Psoas muscle (tissue), 8 donors: ENCODE measurements around the gene TIPARP. TPM values are rescaled to one million over a fixed set of nuclear protein-coding genes. Genes with fewer than 3 reads are reported as not detected.

Experiments
- ATAC-seq, 4 donors: fragments of 200-7000 bp; cut with Tn5 transposase; one replicate each; pipeline ENCODE4 v1.9.1; 2020; ENCODE audit warnings: moderate library complexity in 3 of 4, mild to moderate bottlenecking in 2 of 4
- DNase-seq, 2 donors: peaks; one replicate each; pipeline ENCODE4 v3.0.0-alpha.2; 2020
- H3K27ac ChIP-seq: fragments of 200-600 bp; one replicate; pipeline ENCODE4 v1.8.0; 2022
- H3K27me3 ChIP-seq, 3 donors: fragments of 200-600 bp in 1 of 3; one replicate each; pipeline versions ENCODE4 v1.6.1 to v1.8.0; 2013 to 2022; ENCODE audit warnings: low read length in 2 of 3, mild to moderate bottlenecking in 2 of 3, moderate library complexity in 1 of 3; ENCODE audit not compliant: insufficient read depth in 3 of 3
- H3K36me3 ChIP-seq, 2 donors: fragments of 200-600 bp in 1 of 2; one replicate each; pipeline versions ENCODE4 v1.6.1 to v1.8.0; 2013 to 2022; ENCODE audit warnings: low read depth in 1 of 2, mild to moderate bottlenecking in 1 of 2, moderate library complexity in 1 of 2; ENCODE audit not compliant: insufficient read depth in 1 of 2
- H3K4me1 ChIP-seq: fragments of 200-600 bp; one replicate; pipeline ENCODE4 v1.8.0; 2022
- H3K4me3 ChIP-seq: fragments of 200-600 bp; one replicate; pipeline ENCODE4 v1.8.0; 2022; ENCODE audit warnings: mild to moderate bottlenecking
- H3K9me3 ChIP-seq: fragments of 200-600 bp; one replicate; pipeline ENCODE4 v1.8.0; 2022
- WGBS, 3 donors: extraction: QIAGEN DNeasy Blood & Tissue Kit; methylation state at CpG; one replicate each; pipeline versions ENCODE4 v1.1.6 to v1.1.7; 2013; 5-methylcytosine and 5-hydroxymethylcytosine counted together
- intact Hi-C, 2 donors: fragments of 100-400 bp; cut with DNase I; formaldehyde crosslinking; loops; one replicate each; pipeline versions ENCODE4 v1.11.0 to v1.14.2; 2022
- polyA plus RNA-seq, 3 donors: library from polyadenylated mRNA; stranded (reverse); fragments of 200-250 nt; gene quantifications; one replicate each; pipeline ENCODE4 v1.2.3, GENCODE V29; 2013
- total RNA-seq, 4 donors: library from RNA; stranded (reverse); fragmentation: NEBNext Ultra II Directional in 2 of 4; extraction: Animal tissue kit (Norgen Biotek cat#: 25700) in 2 of 4; gene quantifications; one replicate each; pipeline versions ENCODE4 v1.2.1 to v1.2.4, GENCODE V29; 2021 to 2023
- TF ChIP-seq, protein P1 (sequence below): fragments of 200-600 bp; IDR thresholded peaks from one replicate; pipeline ENCODE4 v1.8.0; 2022; ENCODE audit warnings: antibody characterized with exemption
- donor health status: healthy with polysubstance abuse.
- donor health status: DM: no; HTN: no; CAD: no; lungs with moderate emphysema.
- donor health status: Bipolar disorder and iron deficiency.
- donor health status: healthy.
- donor health status: DM: yes; HTN: yes; CAD: no.
- donor health status: DM: no; HTN: no; CAD: no.
- donor health status: DM: no; HTN: no; CAD: no.
- donor health status: DM: yes; HTN: yes; CAD: no.

Gene TIPARP
- total and polyA plus RNA-seq, 7 donors, result 9.4 to 22.3 (median 15.0) TPM

DNA sequence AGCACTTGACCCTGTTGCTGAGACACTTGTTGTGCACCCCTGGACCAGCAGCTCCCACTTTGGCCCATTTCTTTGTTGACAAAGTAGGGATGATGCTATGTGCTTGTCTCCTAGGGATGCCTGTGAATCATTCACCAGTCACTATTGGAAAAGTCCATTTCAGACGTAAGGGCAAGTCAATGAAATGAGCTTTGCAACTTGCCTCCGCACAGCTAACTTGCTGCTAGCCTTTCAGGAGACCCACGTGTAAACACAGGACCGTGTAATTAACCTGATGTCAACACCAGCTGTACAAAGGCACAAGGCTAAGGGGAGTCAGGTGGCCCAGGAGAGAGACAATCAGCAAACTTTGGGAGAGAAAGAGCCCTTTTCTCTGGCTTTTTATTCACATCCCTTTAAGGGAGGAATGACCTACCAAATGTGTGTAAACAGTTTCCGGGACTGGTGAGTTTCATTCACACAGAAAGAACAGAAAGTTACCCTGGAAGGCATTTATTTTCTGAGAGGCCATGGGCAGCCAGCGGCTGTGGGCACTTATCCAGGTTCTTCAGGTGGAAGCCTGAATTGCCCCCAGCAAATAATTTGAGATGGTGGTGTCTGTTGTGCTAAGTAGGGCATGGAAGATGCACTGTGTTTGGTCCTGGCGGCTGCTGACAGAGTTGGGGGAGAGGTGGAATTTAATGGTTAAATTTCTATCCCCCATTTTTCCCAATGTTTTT, 54.0 kb downstream of the TIPARP start:
- Histone ChIP-seq H3K4me1 (no peaks in the 10 kb centered on the region), H3K9me3 (no peaks in the 10 kb centered on the region), H3K27ac (no peak overlapping the region), H3K36me3 (no peaks in the 10 kb centered on the region), H3K27me3 (no peaks in the 10 kb centered on the region), H3K4me3 (no peak overlapping the region)
- WGBS, 3 donors, result 58 to 70% (median 60%) methylated on average over 7 of the region's 7 CpGs
- TF ChIP-seq, protein P1, sequence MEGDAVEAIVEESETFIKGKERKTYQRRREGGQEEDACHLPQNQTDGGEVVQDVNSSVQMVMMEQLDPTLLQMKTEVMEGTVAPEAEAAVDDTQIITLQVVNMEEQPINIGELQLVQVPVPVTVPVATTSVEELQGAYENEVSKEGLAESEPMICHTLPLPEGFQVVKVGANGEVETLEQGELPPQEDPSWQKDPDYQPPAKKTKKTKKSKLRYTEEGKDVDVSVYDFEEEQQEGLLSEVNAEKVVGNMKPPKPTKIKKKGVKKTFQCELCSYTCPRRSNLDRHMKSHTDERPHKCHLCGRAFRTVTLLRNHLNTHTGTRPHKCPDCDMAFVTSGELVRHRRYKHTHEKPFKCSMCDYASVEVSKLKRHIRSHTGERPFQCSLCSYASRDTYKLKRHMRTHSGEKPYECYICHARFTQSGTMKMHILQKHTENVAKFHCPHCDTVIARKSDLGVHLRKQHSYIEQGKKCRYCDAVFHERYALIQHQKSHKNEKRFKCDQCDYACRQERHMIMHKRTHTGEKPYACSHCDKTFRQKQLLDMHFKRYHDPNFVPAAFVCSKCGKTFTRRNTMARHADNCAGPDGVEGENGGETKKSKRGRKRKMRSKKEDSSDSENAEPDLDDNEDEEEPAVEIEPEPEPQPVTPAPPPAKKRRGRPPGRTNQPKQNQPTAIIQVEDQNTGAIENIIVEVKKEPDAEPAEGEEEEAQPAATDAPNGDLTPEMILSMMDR, result no peak
- DNase-seq (no peak), ATAC-seq (no peak)
- intact Hi-C loops, result no loop called here

DNA sequence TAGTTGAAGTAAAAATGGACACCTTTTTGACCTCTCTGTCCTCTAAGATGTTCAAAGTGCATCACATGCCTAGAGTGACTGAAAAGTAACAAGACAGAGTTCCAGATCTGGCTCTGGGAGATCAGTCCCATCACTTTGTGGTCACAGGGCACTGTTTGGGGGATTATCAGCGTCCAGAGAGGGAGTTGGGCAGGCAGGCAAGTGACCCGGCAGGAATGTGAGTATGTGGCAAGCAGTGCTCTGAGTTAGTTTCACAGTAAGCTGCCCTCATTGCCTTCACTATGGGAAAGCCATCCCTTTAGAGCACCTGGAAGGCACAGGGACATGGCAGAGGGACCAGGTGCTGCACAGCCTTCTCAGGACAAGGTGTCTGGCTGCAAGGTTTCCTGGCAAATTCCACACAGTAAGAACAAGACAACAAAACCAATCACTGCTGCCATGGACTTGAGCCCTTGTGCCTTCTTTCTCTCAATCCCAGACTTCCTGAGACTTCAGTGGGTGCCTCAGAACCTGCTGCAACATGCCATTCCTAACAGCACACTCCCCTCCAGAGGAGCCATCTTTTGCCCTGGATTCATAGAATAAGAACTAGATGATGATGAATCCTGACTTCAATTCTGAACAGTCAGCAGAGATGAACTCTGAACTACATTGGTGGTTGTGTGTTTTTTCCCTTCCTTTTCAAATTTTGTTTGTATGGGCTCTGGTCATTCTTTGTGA, 55.2 kb downstream of the TIPARP start:
- Histone ChIP-seq H3K4me3 (no peak overlapping the region), H3K36me3 (no peaks in the 10 kb centered on the region), H3K27me3 (no peaks in the 10 kb centered on the region), H3K9me3 (no peaks in the 10 kb centered on the region), H3K27ac (no peak overlapping the region), H3K4me1 (no peaks in the 10 kb centered on the region)
- no peak for DNase-seq
- ATAC-seq, result peak in 1 of 4 donors; percentile 13
- intact Hi-C loops, result no loop called here
- TF ChIP-seq, protein P1, result no peak
- WGBS, 3 donors, result 49 to 74% (median 63%) methylated on average over 2 of the region's 2 CpGs

DNA sequence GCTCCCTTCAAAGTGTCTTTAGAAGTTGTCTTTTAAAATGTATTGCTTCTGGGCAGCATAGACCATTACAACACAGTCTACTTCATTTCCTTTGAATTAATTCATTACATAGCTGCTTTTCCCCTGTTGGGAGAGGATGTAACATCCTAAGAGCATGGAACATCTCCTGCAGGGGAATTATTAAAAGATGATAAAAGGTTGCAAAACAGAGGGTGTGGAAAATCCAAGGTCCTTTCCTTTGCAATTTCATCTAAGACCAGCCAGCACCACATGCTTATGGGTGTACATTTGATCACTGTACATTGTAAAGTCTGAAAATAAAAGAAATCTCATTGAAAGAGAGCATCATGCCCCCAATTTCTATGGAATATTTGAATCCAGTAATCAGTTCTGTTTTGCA, 57.4 kb downstream of the TIPARP start:
- no peak for ATAC-seq
- Histone ChIP-seq H3K4me1 (no peaks in the 10 kb centered on the region), H3K36me3 (no peaks in the 10 kb centered on the region), H3K9me3 (no peaks in the 10 kb centered on the region), H3K27me3 (no peaks in the 10 kb centered on the region), H3K4me3 (no peak overlapping the region), H3K27ac (no peak overlapping the region)
- intact Hi-C loops, result no loop called here
- DNase-seq, result no peak
- TF ChIP-seq, protein P1, result no peak

DNA sequence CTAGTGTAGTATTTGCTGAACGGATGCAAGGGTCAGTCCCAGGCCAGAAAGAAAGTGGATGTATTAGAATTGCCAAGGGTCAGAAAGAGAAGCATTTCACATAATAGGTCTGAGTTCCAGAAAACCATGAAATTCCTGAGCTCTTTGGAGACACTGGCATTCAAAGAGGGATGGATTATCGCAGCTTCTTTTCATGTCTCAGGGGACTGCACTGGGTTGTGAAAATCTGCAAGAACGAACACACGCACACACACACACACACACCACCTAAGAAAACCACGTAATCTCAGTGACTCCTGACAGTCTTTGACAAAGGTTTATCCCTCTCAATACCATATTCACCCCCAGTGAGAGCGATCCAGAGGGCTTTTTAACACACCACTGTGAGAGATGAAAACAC, 57.9 kb downstream of the TIPARP start:
- DNase-seq (no peak), ATAC-seq (no peak)
- WGBS, 3 donors, result 45 to 58% (median 51%) methylated on average over 6 of the region's 6 CpGs
- Histone ChIP-seq H3K27me3 (no peaks in the 10 kb centered on the region), H3K36me3 (no peaks in the 10 kb centered on the region), H3K9me3 (no peaks in the 10 kb centered on the region), H3K4me1 (no peaks in the 10 kb centered on the region), H3K27ac (no peak overlapping the region), H3K4me3 (no peak overlapping the region)
- intact Hi-C loops, result no loop called here
- TF ChIP-seq, protein P1, result no peak
